HEK293T (cell line): ENCODE results near the gene KRABD2.
"Not testable (repeated sequence)": the region's sequence is repeated elsewhere in the genome, so short reads cannot be mapped to it uniquely, and the experiment has no call there.

Experiments used
- CTCF ChIA-PET: fragments of 350-600 bp; formaldehyde crosslinking; extraction: SDS; loops from one replicate; lab custom pipeline; 2021; ENCODE audit warnings: antibody characterized with exemption, inconsistent platforms; lab: Yijun Ruan, JAX
- POLR2A ChIA-PET: fragments of 350-600 bp; formaldehyde crosslinking; extraction: SDS; loops from one replicate; lab custom pipeline; 2020; ENCODE audit warnings: antibody characterized with exemption, inconsistent platforms; lab: Yijun Ruan, JAX
- DNase-seq: peaks from one replicate; pipeline ENCODE4 v3.0.0; 2012; ENCODE audit warnings: mixed read lengths; ENCODE audit errors: extremely low spot score
- ARNT ChIP-seq: fragments of 450-650 bp; IDR thresholded peaks from 2 replicates; pipeline ENCODE4 v1.6.1; 2017; ENCODE audit warnings: mild to moderate bottlenecking
- BHLHE40 ChIP-seq: fragments of 450-650 bp; IDR thresholded peaks from 2 replicates; pipeline ENCODE4 v1.6.1; 2016; ENCODE audit warnings: mild to moderate bottlenecking, moderate library complexity, borderline replicate concordance
- CTBP1 ChIP-seq: fragments of 450-650 bp; IDR thresholded peaks from 2 replicates; pipeline ENCODE4 v1.6.1; 2016; ENCODE audit warnings: borderline replicate concordance
- ELF4 ChIP-seq: fragments of 450-650 bp; IDR thresholded peaks from 2 replicates; pipeline ENCODE4 v1.6.1; 2017; ENCODE audit warnings: antibody characterized with exemption
- FOXA1 ChIP-seq: fragments of 450-650 bp; IDR thresholded peaks from 2 replicates; pipeline ENCODE4 v1.6.1; 2016; ENCODE audit warnings: mild to moderate bottlenecking
- FOXK2 ChIP-seq: fragments of 450-650 bp; IDR thresholded peaks from 2 replicates; pipeline ENCODE4 v1.6.1; 2016; ENCODE audit warnings: mild to moderate bottlenecking
- FOXM1 ChIP-seq: fragments of 450-650 bp; IDR thresholded peaks from 2 replicates; pipeline ENCODE4 v1.6.1; 2017; ENCODE audit warnings: mild to moderate bottlenecking, borderline replicate concordance
- HDGF ChIP-seq: fragments of 450-650 bp; IDR thresholded peaks from 2 replicates; pipeline ENCODE4 v1.6.1; 2017; ENCODE audit warnings: antibody characterized with exemption, borderline replicate concordance
- L3MBTL2 ChIP-seq: fragments of 450-650 bp; conservative IDR thresholded peaks from 2 replicates; pipeline ENCODE4 v1.6.1; 2016; ENCODE audit warnings: mild to moderate bottlenecking
- LEF1 ChIP-seq: fragments of 450-650 bp; IDR thresholded peaks from 2 replicates; pipeline ENCODE4 v1.6.1; 2017; ENCODE audit warnings: mild to moderate bottlenecking, borderline replicate concordance
- NFRKB ChIP-seq: fragments of 450-650 bp; IDR thresholded peaks from 2 replicates; pipeline ENCODE4 v1.6.1; 2016; ENCODE audit warnings: mild to moderate bottlenecking, moderate library complexity
- PKNOX1 ChIP-seq: fragments of 450-650 bp; IDR thresholded peaks from 2 replicates; pipeline ENCODE4 v1.6.1; 2016
- SUZ12 ChIP-seq: fragments of 450-650 bp; IDR thresholded peaks from 2 replicates; pipeline ENCODE4 v1.6.1; 2016; ENCODE audit warnings: mild to moderate bottlenecking
- TARDBP ChIP-seq: fragments of 450-650 bp; IDR thresholded peaks from 2 replicates; pipeline ENCODE4 v1.6.1; 2016
- ZNF384 ChIP-seq: fragments of 450-650 bp; IDR thresholded peaks from 2 replicates; pipeline ENCODE4 v1.6.1; 2016

KRABD2 gene

GRCh38 chr17:8375738-8376259 lies 705 bp downstream of the KRABD2 start:
- no peak for TF ChIP-seq TARDBP
- peak; percentile 70 for TF ChIP-seq PKNOX1
- ChIA-PET POLR2A (interaction anchor here (0.8 to 2.4 kb wide), 8 partner anchors 14 to 188 kb away, joined by 3 to 9 read pairs (median 4); partner anchors contain the start of genes CTC1, PFAS and SLC25A35), CTCF (interaction anchor here (0.5 to 1.4 kb wide), 2 partner anchors 32 to 38 kb away, joined by 3 to 5 read pairs; no protein-coding TSS in a partner anchor)
- no peak for DNase-seq

GRCh38 chr17:8373856-8374255 lies 2.6 kb downstream of the KRABD2 start:
- POLR2A ChIA-PET, CTCF ChIA-PET, DNase-seq: not testable (repeated sequence)

DNA sequence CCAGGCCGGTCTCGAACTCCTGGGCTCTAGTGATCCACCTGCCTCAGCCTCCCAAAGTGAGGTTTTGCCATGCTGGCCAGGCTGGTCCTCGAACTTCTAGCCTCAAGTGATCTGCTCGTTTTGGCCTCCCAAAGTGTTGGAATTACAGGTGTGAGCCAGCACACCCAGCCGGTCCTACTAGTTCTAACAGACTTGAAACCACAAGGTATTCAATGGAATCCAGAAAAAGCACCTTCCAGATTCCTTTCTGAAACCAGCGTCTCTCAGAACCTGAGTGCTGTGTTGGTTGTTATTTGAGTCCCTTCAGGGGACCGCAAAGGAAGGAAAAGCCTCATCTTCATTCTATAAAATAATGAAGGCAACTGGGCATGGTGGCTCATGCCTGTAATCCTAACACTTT lies 4.1 kb downstream of the KRABD2 start:
- TF ChIP-seq FOXK2 (no peak), SUZ12 (no peak), FOXM1 (no peak), L3MBTL2 (no peak), TARDBP (no peak), PKNOX1 (no peak), ARNT (no peak), CTBP1 (no peak), NFRKB (no peak), HDGF (no peak), ELF4 (no peak), FOXA1 (no peak), ZNF384 (no peak), LEF1 (no peak)
- ChIA-PET POLR2A (no interaction called here), CTCF (no interaction called here)
- DNase-seq = no peak

DNA sequence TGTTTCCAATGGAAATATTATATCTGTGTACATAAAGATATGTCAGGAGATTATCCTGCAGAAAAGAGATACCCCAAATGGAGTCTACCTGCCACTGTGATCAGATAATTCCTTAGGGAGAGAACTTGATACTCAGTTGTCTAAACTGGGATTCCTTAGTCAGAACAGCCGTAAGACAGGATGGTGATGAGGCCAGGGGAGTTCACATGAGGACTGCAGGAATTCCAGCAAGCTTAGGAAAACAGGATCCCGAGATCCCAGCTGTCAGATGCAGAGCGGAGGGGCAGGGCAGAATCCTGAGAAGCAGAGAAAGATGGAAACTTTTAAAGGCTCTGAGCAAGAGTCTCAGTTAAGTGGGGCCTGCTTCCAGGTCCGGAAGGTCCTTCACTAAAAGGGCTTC lies 4.7 kb downstream of the KRABD2 start:
- CTCF ChIA-PET = no interaction called here
- TF ChIP-seq CTBP1 (no peak), SUZ12 (no peak), BHLHE40 (no peak), HDGF (no peak), ARNT (no peak), FOXA1 (no peak), FOXM1 (no peak), LEF1 (no peak), ZNF384 (no peak), NFRKB (no peak), ELF4 (no peak), FOXK2 (no peak)
- POLR2A ChIA-PET = no interaction called here

GRCh38 chr17:8369944-8370343 lies 6.6 kb downstream of the KRABD2 start:
- TF ChIP-seq SUZ12 (no peak), TARDBP (no peak), PKNOX1 (no peak), HDGF (no peak), ELF4 (no peak), CTBP1 (no peak)
- POLR2A ChIA-PET = interaction anchor here (0.9 kb wide), 1 partner anchor 147 kb away, joined by 4 read pairs; no protein-coding TSS in a partner anchor
- CTCF ChIA-PET = no interaction called here
- DNase-seq = no peak

More for the DNA sequence above, 4.7 kb downstream of the KRABD2 start:
- DNase-seq = no peak

- DNase-seq = no peak
- ChIA-PET CTCF (interaction anchor here (1.2 kb wide), 1 partner anchor 16 kb away, joined by 3 read pairs; no protein-coding TSS in a partner anchor), POLR2A (no interaction called here)
- TF ChIP-seq LEF1 (no peak), FOXM1 (no peak), TARDBP (no peak), BHLHE40 (no peak)
Measured at GRCh38 chr17:8368193-8368592, 8.3 kb downstream of the KRABD2 start.

DNA sequence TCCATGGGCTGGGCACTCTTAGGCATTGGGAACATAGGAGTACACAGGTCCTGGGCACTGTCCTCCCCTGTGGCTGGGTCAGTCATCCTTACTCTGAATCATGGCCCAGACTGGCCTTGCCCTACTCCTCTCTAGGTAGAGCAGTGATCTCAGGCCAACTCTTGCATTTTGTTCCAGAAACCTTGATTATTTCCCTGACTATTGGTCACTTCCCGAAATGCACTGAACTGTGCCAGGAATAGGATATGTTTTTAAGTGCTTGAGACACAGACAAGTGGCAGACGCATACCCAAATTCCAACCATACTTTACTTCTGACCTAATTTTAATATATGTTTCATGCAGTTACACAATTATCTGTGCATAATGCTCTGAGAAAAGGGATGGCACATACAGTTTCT lies 10.3 kb downstream of the KRABD2 start:
- TF ChIP-seq FOXA1 (no peak), FOXK2 (no peak), SUZ12 (no peak), TARDBP (no peak), ELF4 (no peak), LEF1 (no peak), BHLHE40 (no peak), PKNOX1 (no peak)
- no peak for DNase-seq
- ChIA-PET POLR2A (no interaction called here), CTCF (no interaction called here)
